ENCODE data around the gene PPP1R2.

Gene PPP1R2

GRCh38 chr3:195565716-195566115, 22.6 kb upstream of the PPP1R2 start:
- no peak for DNase-seq (ENCODE audit: low spot score)

- DNase-seq (ENCODE audit: low spot score) = no peak
Observed at GRCh38 chr3:195563317-195563716, 20.2 kb upstream of the PPP1R2 start.

- DNase-seq (ENCODE audit: low spot score) = no peak
Observed at GRCh38 chr3:195559723-195560409, 16.7 kb upstream of the PPP1R2 start.

- DNase-seq (ENCODE audit: low spot score) = no peak
Observed at GRCh38 chr3:195558602-195559001, 15.5 kb upstream of the PPP1R2 start.

GRCh38 chr3:195557322-195557721, 14.2 kb upstream of the PPP1R2 start:
- DNase-seq (ENCODE audit: low spot score) = no peak

GRCh38 chr3:195556390-195556789, 13.3 kb upstream of the PPP1R2 start:
- no peak for DNase-seq (ENCODE audit: low spot score)

GRCh38 chr3:195555110-195555509, 12.0 kb upstream of the PPP1R2 start:
- DNase-seq (ENCODE audit: low spot score) = no peak

- no peak for DNase-seq (ENCODE audit: low spot score)
Observed at GRCh38 chr3:195554458-195554857, 11.3 kb upstream of the PPP1R2 start.

- no peak for DNase-seq (ENCODE audit: low spot score)
Observed at GRCh38 chr3:195553268-195553667, 10.1 kb upstream of the PPP1R2 start.

- DNase-seq (ENCODE audit: low spot score) = no peak
Observed at GRCh38 chr3:195551381-195551978, 8.4 kb upstream of the PPP1R2 start.

GRCh38 chr3:195550723-195551122, 7.6 kb upstream of the PPP1R2 start:
- no peak for DNase-seq (ENCODE audit: low spot score)

GRCh38 chr3:195549931-195550519, 6.9 kb upstream of the PPP1R2 start:
- DNase-seq (ENCODE audit: low spot score) = no peak

GRCh38 chr3:195548987-195549386, 5.9 kb upstream of the PPP1R2 start:
- DNase-seq (ENCODE audit: low spot score) = no peak

- no peak for DNase-seq (ENCODE audit: low spot score)
Observed at GRCh38 chr3:195548501-195548900, 5.4 kb upstream of the PPP1R2 start.

- no peak for DNase-seq (ENCODE audit: low spot score)
Observed at GRCh38 chr3:195548006-195548405, 4.9 kb upstream of the PPP1R2 start.

- DNase-seq (ENCODE audit: low spot score) = no peak
Observed at GRCh38 chr3:195546130-195546560, 3.0 kb upstream of the PPP1R2 start.

GRCh38 chr3:195544634-195545033, 1.5 kb upstream of the PPP1R2 start:
- DNase-seq (ENCODE audit: low spot score) = no peak

- DNase-seq (ENCODE audit: low spot score) = no peak
Observed at GRCh38 chr3:195544230-195544536, 1.1 kb upstream of the PPP1R2 start.

- DNase-seq (ENCODE audit: low spot score) = peak; percentile 68
Observed at GRCh38 chr3:195543500-195544229, 540 bp upstream of the PPP1R2 start.

- DNase-seq (ENCODE audit: low spot score) = no peak
Observed at GRCh38 chr3:195542316-195542697, 818 bp downstream of the PPP1R2 start.

GRCh38 chr3:195540511-195540910, 2.6 kb downstream of the PPP1R2 start:
- no peak for DNase-seq (ENCODE audit: low spot score)

GRCh38 chr3:195540027-195540426, 3.1 kb downstream of the PPP1R2 start:
- no peak for DNase-seq (ENCODE audit: low spot score)

GRCh38 chr3:195539479-195539878, 3.6 kb downstream of the PPP1R2 start:
- DNase-seq (ENCODE audit: low spot score) = no peak

Data from ecto neural progenitor cell (in vitro differentiated cells).